NCI-H2227 treated with DMSO at 0.1 percent for 48 hours (cell line): ENCODE results near the gene TMPRSS9.
"Not testable (repeated sequence)": the region's sequence is repeated elsewhere in the genome, so short reads cannot be mapped to it uniquely, and the experiment has no call there.

Experiments
- DNase-seq: peaks from one replicate; lab custom pipeline; 2025; lab: John Stamatoyannopoulos, UW

TMPRSS9 gene

GRCh38 chr19:2342656-2343288 is 17.3 kb upstream of the TMPRSS9 start:
- no peak for DNase-seq

- no peak for DNase-seq
These were observed 16.6 kb upstream of the TMPRSS9 start for GRCh38 chr19:2343289-2343982.

GRCh38 chr19:2344381-2344870 is 15.6 kb upstream of the TMPRSS9 start:
- no peak for DNase-seq

- no peak for DNase-seq
These were observed 15.0 kb upstream of the TMPRSS9 start for GRCh38 chr19:2345076-2345475.

- DNase-seq: no peak
These were observed 14.0 kb upstream of the TMPRSS9 start for GRCh38 chr19:2345794-2346663.

- DNase-seq: not testable (repeated sequence)
These were observed 10.2 kb upstream of the TMPRSS9 start for GRCh38 chr19:2349818-2350217.

GRCh38 chr19:2350656-2351055 is 9.4 kb upstream of the TMPRSS9 start:
- no peak for DNase-seq

- no peak for DNase-seq
These were observed 8.5 kb upstream of the TMPRSS9 start for GRCh38 chr19:2351591-2351990.

- DNase-seq: no peak
These were observed 7.9 kb upstream of the TMPRSS9 start for GRCh38 chr19:2352121-2352520.

GRCh38 chr19:2353159-2353886 is 6.7 kb upstream of the TMPRSS9 start:
- no peak for DNase-seq

GRCh38 chr19:2353887-2354592 is 6.0 kb upstream of the TMPRSS9 start:
- DNase-seq: no peak

- no peak for DNase-seq
These were observed 5.4 kb upstream of the TMPRSS9 start for GRCh38 chr19:2354670-2355069.

GRCh38 chr19:2355168-2356035 is 4.7 kb upstream of the TMPRSS9 start:
- no peak for DNase-seq

GRCh38 chr19:2356036-2356646 is 3.9 kb upstream of the TMPRSS9 start:
- no peak for DNase-seq

- no peak for DNase-seq
These were observed 2.5 kb upstream of the TMPRSS9 start for GRCh38 chr19:2357279-2358206.

GRCh38 chr19:2358548-2359173 is 1.4 kb upstream of the TMPRSS9 start:
- DNase-seq: no peak

GRCh38 chr19:2360833-2361232 is 768 bp downstream of the TMPRSS9 start:
- no peak for DNase-seq
